Measurements from ENCODE around the gene DIP2C. TPM values are rescaled to one million over a fixed set of nuclear protein-coding genes. Genes with fewer than 3 reads are reported as not detected.

The DIP2C gene
- total RNA-seq, 2 donors from 2014 or later, result 12.3 to 41.8 TPM

DNA sequence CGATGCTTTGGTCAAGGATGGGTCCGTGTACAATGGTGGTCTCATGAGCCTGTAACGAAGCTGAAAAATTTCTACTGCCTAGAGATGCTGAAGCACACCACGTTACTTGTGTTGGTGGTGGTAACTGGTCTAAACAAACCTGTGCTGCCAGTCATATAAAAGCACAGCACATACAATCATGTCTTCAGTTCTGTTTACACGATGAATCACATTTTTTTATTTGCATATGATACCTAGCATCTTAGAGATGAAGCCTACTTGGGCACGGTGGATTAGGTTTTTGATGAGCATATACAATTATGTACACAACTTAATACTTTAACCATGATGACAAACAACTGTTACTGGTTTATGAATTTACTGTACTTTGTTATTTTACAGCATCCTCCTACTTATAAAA, 353.2 kb downstream of the DIP2C start:
- no peak for DNase-seq (ENCODE audit: low spot score)
- TF ChIP-seq POLR2AphosphoS5 (IDR thresholded peaks at IDR 0.05) (peak; percentile 55), POLR2A (IDR thresholded peaks at IDR 0.05) (no peak)
- no peaks in the 10 kb centered on the region for H3K36me3 ChIP-seq
- H3K9me3 ChIP-seq, result no peaks in the 10 kb centered on the region
- no peaks in the 10 kb centered on the region for H3K4me1 ChIP-seq (replicated peaks)
- H3K27me3 ChIP-seq (replicated peaks; ENCODE audit: insufficient read depth), result no peaks in the 10 kb centered on the region
- no peak overlapping the region for H3K27ac ChIP-seq
- H3K4me3 ChIP-seq, result no peak overlapping the region
- 76% methylated on average over 6 of the region's 6 CpGs for WGBS
- intact Hi-C loops (cut with DNase I), result no loop called here

DNA sequence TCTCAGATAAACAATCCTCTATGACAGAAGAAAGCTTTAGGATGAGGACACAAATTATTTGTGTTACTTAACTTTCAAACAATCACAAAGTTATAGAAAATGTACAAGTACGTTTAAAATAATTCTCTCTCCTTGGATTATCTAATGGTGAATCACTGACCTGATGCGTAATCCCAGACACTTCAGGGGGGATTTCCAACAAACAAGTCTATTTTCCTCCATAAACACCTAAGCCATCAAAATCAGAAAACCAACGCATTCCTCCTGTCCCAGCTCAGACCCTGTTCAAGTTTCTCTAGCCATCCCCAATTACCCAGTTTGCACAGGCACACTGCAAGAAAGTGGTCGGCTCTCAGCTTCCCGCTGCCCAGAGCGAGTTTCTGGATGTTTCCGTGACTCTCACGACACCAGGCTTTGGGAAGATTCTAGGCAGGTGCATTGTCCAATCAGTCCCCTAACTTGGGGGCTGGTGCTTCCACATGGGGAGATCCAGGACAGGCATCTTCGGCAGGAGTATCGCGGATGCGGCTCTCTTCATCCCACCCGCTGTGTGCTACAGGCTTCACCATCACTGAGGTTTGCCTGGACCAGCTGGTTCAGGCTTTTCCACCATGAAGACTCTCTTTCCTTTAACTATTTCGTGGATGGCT, 354.2 kb downstream of the DIP2C start:
- TF ChIP-seq POLR2AphosphoS5 (IDR thresholded peaks at IDR 0.05) (no peak), POLR2A (IDR thresholded peaks at IDR 0.05) (no peak)
- TF ChIP-seq, protein P1, sequence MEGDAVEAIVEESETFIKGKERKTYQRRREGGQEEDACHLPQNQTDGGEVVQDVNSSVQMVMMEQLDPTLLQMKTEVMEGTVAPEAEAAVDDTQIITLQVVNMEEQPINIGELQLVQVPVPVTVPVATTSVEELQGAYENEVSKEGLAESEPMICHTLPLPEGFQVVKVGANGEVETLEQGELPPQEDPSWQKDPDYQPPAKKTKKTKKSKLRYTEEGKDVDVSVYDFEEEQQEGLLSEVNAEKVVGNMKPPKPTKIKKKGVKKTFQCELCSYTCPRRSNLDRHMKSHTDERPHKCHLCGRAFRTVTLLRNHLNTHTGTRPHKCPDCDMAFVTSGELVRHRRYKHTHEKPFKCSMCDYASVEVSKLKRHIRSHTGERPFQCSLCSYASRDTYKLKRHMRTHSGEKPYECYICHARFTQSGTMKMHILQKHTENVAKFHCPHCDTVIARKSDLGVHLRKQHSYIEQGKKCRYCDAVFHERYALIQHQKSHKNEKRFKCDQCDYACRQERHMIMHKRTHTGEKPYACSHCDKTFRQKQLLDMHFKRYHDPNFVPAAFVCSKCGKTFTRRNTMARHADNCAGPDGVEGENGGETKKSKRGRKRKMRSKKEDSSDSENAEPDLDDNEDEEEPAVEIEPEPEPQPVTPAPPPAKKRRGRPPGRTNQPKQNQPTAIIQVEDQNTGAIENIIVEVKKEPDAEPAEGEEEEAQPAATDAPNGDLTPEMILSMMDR (IDR thresholded peaks at IDR 0.05), result no peak
- no peak for DNase-seq (ENCODE audit: low spot score)
- Histone ChIP-seq H3K9me3 (no peaks in the 10 kb centered on the region), H3K36me3 (no peaks in the 10 kb centered on the region), H3K4me3 (no peak overlapping the region), H3K27ac (no peak overlapping the region), H3K4me1 (replicated peaks) (no peaks in the 10 kb centered on the region), H3K27me3 (replicated peaks; ENCODE audit: insufficient read depth) (no peaks in the 10 kb centered on the region)
- 89% methylated on average over 14 of the region's 14 CpGs for WGBS
- intact Hi-C loops (cut with DNase I), result no loop called here

DNA sequence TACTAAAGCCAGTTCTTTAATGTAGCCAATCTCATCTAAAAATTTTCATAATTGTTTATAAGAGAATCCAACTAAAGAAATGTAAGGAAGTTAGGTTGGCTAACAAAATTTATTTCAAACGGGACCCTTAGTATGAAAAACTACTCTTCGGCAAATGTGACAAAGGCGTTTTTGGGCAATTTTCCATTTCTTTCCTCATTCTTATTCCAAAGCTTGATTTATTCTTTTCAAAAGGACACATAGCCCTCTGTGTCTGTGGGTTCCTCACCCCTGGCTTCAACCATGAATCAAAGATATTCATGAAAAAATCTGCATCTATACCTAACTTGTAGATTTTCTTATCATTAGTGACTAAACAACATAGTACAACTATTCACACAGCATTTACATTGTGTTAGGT, 358.3 kb downstream of the DIP2C start:
- TF ChIP-seq POLR2A (IDR thresholded peaks at IDR 0.05) (no peak), POLR2AphosphoS5 (IDR thresholded peaks at IDR 0.05) (no peak)
- TF ChIP-seq, protein P1 (IDR thresholded peaks at IDR 0.05), result no peak
- Histone ChIP-seq H3K36me3 (no peaks in the 10 kb centered on the region), H3K4me3 (no peak overlapping the region), H3K27ac (no peak overlapping the region), H3K4me1 (replicated peaks) (no peaks in the 10 kb centered on the region), H3K9me3 (no peaks in the 10 kb centered on the region), H3K27me3 (replicated peaks; ENCODE audit: insufficient read depth) (no peaks in the 10 kb centered on the region)
- intact Hi-C loops (cut with DNase I), result no loop called here
- no peak for DNase-seq (ENCODE audit: low spot score)
- WGBS, result 85% methylated on average over 3 of the region's 3 CpGs

DNA sequence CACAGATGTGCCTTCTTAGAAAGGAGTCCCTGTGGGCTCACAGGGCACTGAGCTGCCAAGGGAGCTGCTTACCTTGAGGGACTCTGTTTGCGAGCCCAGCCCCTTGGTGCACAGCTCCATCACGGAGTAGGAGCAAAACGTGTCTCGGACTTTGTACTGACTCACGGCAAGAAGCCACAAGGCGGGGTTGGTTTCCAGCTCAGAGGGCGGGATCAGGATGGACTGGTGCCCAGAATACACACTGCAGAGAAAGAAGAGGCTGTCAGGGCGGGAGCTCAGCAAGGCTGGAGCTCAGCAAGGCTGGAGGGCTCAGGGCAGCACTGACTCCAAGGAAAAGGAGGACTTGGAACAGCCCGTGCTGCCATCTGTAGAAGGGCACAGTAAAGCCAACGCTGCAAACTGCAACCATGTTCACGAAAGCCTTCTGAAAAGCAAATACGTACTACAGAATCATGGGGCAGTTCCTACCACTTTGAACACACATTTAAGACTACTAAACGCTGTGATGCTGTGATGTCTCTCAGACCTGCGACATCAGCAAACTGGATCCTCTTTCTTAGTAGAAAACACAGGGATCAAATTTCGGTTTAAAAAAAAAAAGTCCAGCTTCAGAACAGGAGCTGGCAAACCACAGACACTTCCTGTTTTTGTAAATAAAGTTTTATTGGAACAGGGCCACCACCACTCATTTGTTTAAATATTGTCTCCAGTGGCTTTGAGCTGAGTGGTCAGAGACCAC, 359.9 kb downstream of the DIP2C start:
- Histone ChIP-seq H3K36me3 (no peaks in the 10 kb centered on the region), H3K27me3 (replicated peaks; ENCODE audit: insufficient read depth) (no peaks in the 10 kb centered on the region), H3K9me3 (no peaks in the 10 kb centered on the region), H3K27ac (peak overlapping the region; percentile 23 to 40), H3K4me3 (peak overlapping the region in 1 of 2 donors; percentile 0), H3K4me1 (replicated peaks) (no peaks in the 10 kb centered on the region)
- 8% methylated on average over 15 of the region's 15 CpGs for WGBS
- TF ChIP-seq POLR2A (IDR thresholded peaks at IDR 0.05) (no peak), POLR2AphosphoS5 (IDR thresholded peaks at IDR 0.05) (peak; percentile 47)
- TF ChIP-seq, protein P1 (IDR thresholded peaks at IDR 0.05), result peak in 2 of 4 experiments; percentile 28 to 29
- intact Hi-C loops (cut with DNase I), result no loop called here
- DNase-seq (ENCODE audit: low spot score), result peak; percentile 87

DNA sequence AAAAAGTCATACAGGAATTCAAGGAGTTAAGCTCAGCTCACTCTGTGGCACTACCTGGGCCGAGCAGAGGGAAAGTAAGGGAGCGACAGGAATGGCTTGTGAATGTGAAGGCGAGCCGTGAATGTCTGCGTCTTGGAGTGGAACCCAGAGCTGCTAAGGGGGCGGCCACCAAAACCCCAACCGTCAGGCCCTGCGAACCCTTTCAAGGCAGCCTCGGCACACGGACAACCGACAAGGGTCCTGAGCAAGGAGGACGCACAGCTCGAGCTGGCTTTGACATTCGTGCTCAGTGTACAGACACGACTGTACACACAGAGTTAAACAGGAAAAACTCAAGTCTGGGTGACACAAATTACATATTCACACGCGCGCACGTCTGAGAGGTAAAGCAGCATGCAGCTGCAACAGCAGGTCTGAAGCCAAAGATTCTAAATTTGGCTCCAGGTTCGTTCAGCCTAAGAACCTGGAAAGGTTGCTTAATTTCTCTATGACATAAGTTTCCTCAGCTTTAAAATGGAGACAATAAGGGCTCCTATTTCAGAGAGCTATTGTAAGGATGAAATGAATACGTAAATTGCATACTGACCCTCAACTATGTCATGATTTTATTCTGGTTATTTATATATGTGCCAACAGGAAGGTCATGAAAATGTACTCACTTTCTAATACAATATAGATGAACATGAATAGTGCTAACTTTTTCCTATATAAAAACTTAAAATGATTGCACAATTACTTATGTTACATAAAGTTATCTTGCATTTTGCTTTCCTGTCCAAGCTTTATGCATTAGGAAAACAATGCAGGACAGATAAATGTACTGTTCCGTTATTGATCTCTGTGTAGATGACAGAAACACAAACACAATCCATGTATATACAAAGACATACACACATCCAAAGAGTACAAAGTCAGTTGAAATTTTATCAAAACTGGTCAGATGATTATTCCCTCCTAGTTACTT, 361.3 kb downstream of the DIP2C start:
- intact Hi-C loops (cut with DNase I), result no loop called here
- Histone ChIP-seq H3K9me3 (no peaks in the 10 kb centered on the region), H3K27me3 (replicated peaks; ENCODE audit: insufficient read depth) (no peaks in the 10 kb centered on the region), H3K36me3 (no peaks in the 10 kb centered on the region), H3K4me1 (replicated peaks) (no peaks in the 10 kb centered on the region), H3K27ac (no peak overlapping the region), H3K4me3 (no peak overlapping the region)
- TF ChIP-seq, protein P1 (IDR thresholded peaks at IDR 0.05), result no peak
- DNase-seq (ENCODE audit: low spot score), result no peak
- 91% methylated on average over 22 of the region's 22 CpGs for WGBS

Data from prostate gland (tissue), 2 donors.